ENCODE measurements around the gene NFATC1.
"Not testable (repeated sequence)": the region's sequence is repeated elsewhere in the genome, so short reads cannot be mapped to it uniquely, and the experiment has no call there.

NFATC1 gene

GRCh38 chr18:79481046-79481790 is 85.5 kb downstream of the NFATC1 start:
- DNase-seq = no peak
- Histone ChIP-seq H3K9me3 (ENCODE audit: control extremely low read depth in 1 of 5, control insufficient read depth in 4 of 5, insufficient read depth in 2 of 5, low read depth in 1 of 5, low read length in 4 of 5) (no peaks in the 10 kb centered on the region), H3K36me3 (ENCODE audit: control insufficient read depth in 4 of 4, insufficient read depth in 4 of 4, low read length in 3 of 4) (peaks cover 0 to 34% (median 17%) of the 10 kb centered on the region in 4 experiments), H3K27ac (ENCODE audit: insufficient read depth in 1 of 2, low read depth in 1 of 2, low read length in 2 of 2, poor library complexity in 1 of 2, severe bottlenecking in 2 of 2) (no peak overlapping the region), H3K4me3 (ENCODE audit: control insufficient read depth in 1 of 7, extremely low read depth in 1 of 7, insufficient read depth in 4 of 7, low read depth in 2 of 7, low read length in 6 of 7) (no peak overlapping the region), H3K27me3 (replicated peaks in 2 of 5; ENCODE audit: control insufficient read depth in 4 of 5, insufficient read depth in 5 of 5, low read length in 4 of 5) (no peaks in the 10 kb centered on the region), H3K4me1 (ENCODE audit: control extremely low read depth in 1 of 4, control insufficient read depth in 4 of 4, insufficient read depth in 4 of 4, low read length in 3 of 4) (peaks cover 0 to 2% (median 0%) of the 10 kb centered on the region in 4 experiments)
- WGBS (ENCODE audit: insufficient coverage) = 93% methylated on average over 26 of the region's 26 CpGs
- CTCF ChIA-PET = interaction anchor here (1.1 kb wide), 1 partner anchor 48 kb away, joined by 3 read pairs; no protein-coding TSS in a partner anchor
- POLR2A ChIA-PET = no interaction called here

DNA sequence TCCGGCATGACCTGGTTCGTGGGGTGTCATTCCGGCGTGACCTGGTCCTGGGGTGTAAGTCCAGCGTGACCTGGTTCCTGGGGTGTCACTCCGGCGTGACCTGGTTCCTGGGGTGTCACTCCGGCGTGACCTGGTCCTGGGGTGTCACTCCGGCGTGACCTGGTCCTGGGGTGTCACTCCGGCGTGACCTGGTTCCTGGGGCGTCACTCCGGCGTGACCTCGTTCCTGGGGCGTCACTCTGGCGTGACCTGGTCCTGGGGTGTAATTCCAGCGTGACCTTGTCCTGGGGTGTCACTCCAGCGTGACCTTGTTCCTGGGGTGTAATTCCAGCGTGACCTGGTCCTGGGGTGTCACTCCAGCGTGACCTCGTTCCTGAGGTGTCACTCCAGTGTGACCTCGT is 87.7 kb downstream of the NFATC1 start:
- H3K27me3 ChIP-seq (replicated peaks in 2 of 5; ENCODE audit: control insufficient read depth in 4 of 5, insufficient read depth in 5 of 5, low read length in 4 of 5); H3K27ac ChIP-seq (ENCODE audit: insufficient read depth in 1 of 2, low read depth in 1 of 2, low read length in 2 of 2, poor library complexity in 1 of 2, severe bottlenecking in 2 of 2); H3K4me3 ChIP-seq (ENCODE audit: control insufficient read depth in 1 of 7, extremely low read depth in 1 of 7, insufficient read depth in 4 of 7, low read depth in 2 of 7, low read length in 6 of 7); DNase-seq; H3K9me3 ChIP-seq (ENCODE audit: control extremely low read depth in 1 of 5, control insufficient read depth in 4 of 5, insufficient read depth in 2 of 5, low read depth in 1 of 5, low read length in 4 of 5); POLR2A ChIA-PET; H3K4me1 ChIP-seq (ENCODE audit: control extremely low read depth in 1 of 4, control insufficient read depth in 4 of 4, insufficient read depth in 4 of 4, low read length in 3 of 4); CTCF ChIA-PET: not testable (repeated sequence)
- WGBS (ENCODE audit: insufficient coverage) = 92% methylated on average over 25 of the region's 25 CpGs
- peaks cover 0 to 45% (median 22%) of the 10 kb centered on the region in 4 experiments for H3K36me3 ChIP-seq (ENCODE audit: control insufficient read depth in 4 of 4, insufficient read depth in 4 of 4, low read length in 3 of 4)

GRCh38 chr18:79483971-79484491 is 88.3 kb downstream of the NFATC1 start:
- Histone ChIP-seq H3K9me3 (ENCODE audit: control extremely low read depth in 1 of 5, control insufficient read depth in 4 of 5, insufficient read depth in 2 of 5, low read depth in 1 of 5, low read length in 4 of 5) (no peaks in the 10 kb centered on the region), H3K36me3 (ENCODE audit: control insufficient read depth in 4 of 4, insufficient read depth in 4 of 4, low read length in 3 of 4) (peaks cover 0 to 45% (median 24%) of the 10 kb centered on the region in 4 experiments), H3K4me3 (ENCODE audit: control insufficient read depth in 1 of 7, extremely low read depth in 1 of 7, insufficient read depth in 4 of 7, low read depth in 2 of 7, low read length in 6 of 7) (no peak overlapping the region), H3K4me1 (ENCODE audit: control extremely low read depth in 1 of 4, control insufficient read depth in 4 of 4, insufficient read depth in 4 of 4, low read length in 3 of 4) (peaks cover 0 to 2% (median 0%) of the 10 kb centered on the region in 4 experiments), H3K27ac (ENCODE audit: insufficient read depth in 1 of 2, low read depth in 1 of 2, low read length in 2 of 2, poor library complexity in 1 of 2, severe bottlenecking in 2 of 2) (no peak overlapping the region), H3K27me3 (replicated peaks in 2 of 5; ENCODE audit: control insufficient read depth in 4 of 5, insufficient read depth in 5 of 5, low read length in 4 of 5) (no peaks in the 10 kb centered on the region)
- POLR2A ChIA-PET = interaction anchor here (0.6 kb wide), 1 partner anchor 134 kb away, joined by 4 read pairs; no protein-coding TSS in a partner anchor
- no peak for DNase-seq
- 95% methylated on average over 11 of the region's 15 CpGs for WGBS (ENCODE audit: insufficient coverage)
- CTCF ChIA-PET = no interaction called here

DNA sequence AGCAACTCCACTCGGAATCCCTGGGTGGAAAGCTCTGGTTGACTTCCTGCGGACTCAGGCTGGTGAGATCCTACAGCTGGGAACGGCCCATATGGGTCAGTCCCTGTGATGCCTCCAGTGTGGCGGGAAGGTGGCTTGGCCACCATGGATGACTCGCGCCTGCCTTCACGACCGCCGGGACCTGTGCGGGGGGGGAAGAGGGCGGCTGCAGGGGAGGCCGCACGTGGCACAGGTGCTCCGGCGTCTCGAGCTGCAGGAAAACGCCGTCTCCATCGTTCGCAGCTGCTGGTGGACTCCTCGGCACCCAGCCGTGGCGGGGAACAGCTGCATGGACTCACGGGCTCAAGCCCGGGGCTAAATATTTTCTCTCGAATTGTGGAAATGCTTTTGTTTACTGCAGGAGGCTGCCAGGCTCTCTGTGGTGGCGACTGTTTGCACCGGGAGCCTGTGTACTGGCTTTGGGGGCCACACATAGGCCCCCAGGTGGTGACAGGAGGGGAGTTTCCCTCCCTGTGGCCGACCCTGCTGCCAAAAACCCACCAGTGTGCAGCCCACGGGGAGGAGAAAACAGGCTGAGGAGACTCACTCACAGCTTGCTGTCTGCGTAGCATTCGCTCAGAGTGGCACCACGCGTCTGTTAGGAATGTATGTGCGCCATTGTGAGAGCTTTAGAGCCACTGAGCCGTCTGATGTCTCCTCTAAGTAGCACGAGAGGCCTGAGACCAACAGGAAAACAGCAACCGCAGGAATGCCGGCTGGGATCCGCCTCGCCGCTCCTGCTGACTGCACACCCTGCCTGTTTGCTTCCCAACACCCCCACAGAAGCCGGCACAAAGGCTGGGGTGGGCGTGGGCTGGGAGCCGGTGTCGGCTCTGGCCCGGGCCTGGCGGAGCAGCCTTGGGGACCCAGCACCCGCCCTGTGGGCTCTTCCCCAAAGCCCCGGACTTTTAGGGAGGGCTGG is 89.2 kb downstream of the NFATC1 start:
- Histone ChIP-seq H3K4me3 (ENCODE audit: control insufficient read depth in 1 of 7, extremely low read depth in 1 of 7, insufficient read depth in 4 of 7, low read depth in 2 of 7, low read length in 6 of 7) (no peak overlapping the region), H3K36me3 (ENCODE audit: control insufficient read depth in 4 of 4, insufficient read depth in 4 of 4, low read length in 3 of 4) (peaks cover 0 to 46% (median 23%) of the 10 kb centered on the region in 4 experiments), H3K4me1 (ENCODE audit: control extremely low read depth in 1 of 4, control insufficient read depth in 4 of 4, insufficient read depth in 4 of 4, low read length in 3 of 4) (peaks cover 0 to 3% (median under 1%) of the 10 kb centered on the region in 4 experiments), H3K9me3 (ENCODE audit: control extremely low read depth in 1 of 5, control insufficient read depth in 4 of 5, insufficient read depth in 2 of 5, low read depth in 1 of 5, low read length in 4 of 5) (no peaks in the 10 kb centered on the region), H3K27me3 (replicated peaks in 2 of 5; ENCODE audit: control insufficient read depth in 4 of 5, insufficient read depth in 5 of 5, low read length in 4 of 5) (no peaks in the 10 kb centered on the region), H3K27ac (ENCODE audit: insufficient read depth in 1 of 2, low read depth in 1 of 2, low read length in 2 of 2, poor library complexity in 1 of 2, severe bottlenecking in 2 of 2) (no peak overlapping the region)
- CTCF ChIA-PET = interaction anchor here (0.9 kb wide), 1 partner anchor 21 kb away, joined by 5 read pairs; no protein-coding TSS in a partner anchor
- no peak for DNase-seq
- 87% methylated on average over 40 of the region's 50 CpGs for WGBS (ENCODE audit: insufficient coverage)
- POLR2A ChIA-PET = interaction anchor here (0.6 kb wide), 2 partner anchors 17 to 133 kb away, joined by 3 to 4 read pairs; no protein-coding TSS in a partner anchor

GRCh38 chr18:79485788-79486355 is 90.1 kb downstream of the NFATC1 start:
- H3K9me3 ChIP-seq (ENCODE audit: control extremely low read depth in 1 of 5, control insufficient read depth in 4 of 5, insufficient read depth in 2 of 5, low read depth in 1 of 5, low read length in 4 of 5) = no peaks in the 10 kb centered on the region
- no peak overlapping the region for H3K27ac ChIP-seq (ENCODE audit: insufficient read depth in 1 of 2, low read depth in 1 of 2, low read length in 2 of 2, poor library complexity in 1 of 2, severe bottlenecking in 2 of 2)
- POLR2A ChIA-PET = interaction anchor here (0.6 kb wide), 1 partner anchor 18 kb away, joined by 3 read pairs; no protein-coding TSS in a partner anchor
- no peak overlapping the region for H3K4me3 ChIP-seq (ENCODE audit: control insufficient read depth in 1 of 7, extremely low read depth in 1 of 7, insufficient read depth in 4 of 7, low read depth in 2 of 7, low read length in 6 of 7)
- CTCF ChIA-PET = no interaction called here
- H3K36me3 ChIP-seq (ENCODE audit: control insufficient read depth in 4 of 4, insufficient read depth in 4 of 4, low read length in 3 of 4) = peaks cover 0 to 52% (median 23%) of the 10 kb centered on the region in 4 experiments
- DNase-seq = no peak
- WGBS (ENCODE audit: insufficient coverage) = 95% methylated on average over 14 of the region's 16 CpGs
- H3K27me3 ChIP-seq (replicated peaks in 2 of 5; ENCODE audit: control insufficient read depth in 4 of 5, insufficient read depth in 5 of 5, low read length in 4 of 5) = no peaks in the 10 kb centered on the region
- peaks cover 0 to 6% (median under 1%) of the 10 kb centered on the region in 4 experiments for H3K4me1 ChIP-seq (ENCODE audit: control extremely low read depth in 1 of 4, control insufficient read depth in 4 of 4, insufficient read depth in 4 of 4, low read length in 3 of 4)

DNA sequence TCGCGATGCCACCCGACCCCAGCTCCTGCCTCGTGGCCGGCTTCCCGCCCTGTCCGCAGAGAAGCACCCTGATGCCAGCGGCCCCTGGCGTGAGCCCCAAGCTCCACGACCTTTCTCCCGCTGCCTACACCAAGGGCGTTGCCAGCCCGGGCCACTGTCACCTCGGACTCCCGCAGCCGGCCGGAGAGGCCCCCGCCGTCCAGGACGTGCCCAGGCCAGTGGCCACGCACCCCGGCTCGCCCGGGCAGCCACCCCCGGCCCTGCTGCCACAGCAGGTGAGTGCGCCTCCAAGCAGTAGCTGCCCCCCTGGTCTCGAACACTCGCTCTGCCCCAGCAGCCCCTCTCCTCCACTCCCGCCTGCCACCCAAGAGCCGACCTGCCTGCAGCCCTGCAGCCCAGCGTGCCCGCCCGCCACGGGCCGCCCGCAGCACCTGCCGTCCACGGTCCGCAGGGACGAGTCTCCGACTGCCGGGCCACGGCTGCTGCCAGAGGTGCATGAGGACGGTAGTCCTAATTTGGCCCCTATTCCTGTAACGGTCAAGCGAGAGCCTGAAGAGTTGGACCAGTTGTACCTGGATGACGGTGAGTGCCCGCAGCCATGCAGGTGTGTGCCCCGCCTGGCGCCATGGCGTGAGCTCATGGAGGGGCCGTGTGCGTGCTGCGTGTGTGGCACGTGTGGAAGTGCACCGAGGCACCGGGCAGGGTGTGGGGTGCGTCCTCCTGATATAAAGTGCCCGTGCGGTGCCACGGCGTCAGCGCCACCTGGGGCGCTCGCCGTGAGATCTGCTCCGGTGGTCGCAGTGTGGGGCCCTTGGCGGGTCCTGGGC is 90.8 kb downstream of the NFATC1 start:
- Histone ChIP-seq H3K27me3 (replicated peaks in 2 of 5; ENCODE audit: control insufficient read depth in 4 of 5, insufficient read depth in 5 of 5, low read length in 4 of 5) (no peaks in the 10 kb centered on the region), H3K4me1 (ENCODE audit: control extremely low read depth in 1 of 4, control insufficient read depth in 4 of 4, insufficient read depth in 4 of 4, low read length in 3 of 4) (peaks cover 0 to 6% (median under 1%) of the 10 kb centered on the region in 4 experiments), H3K36me3 (ENCODE audit: control insufficient read depth in 4 of 4, insufficient read depth in 4 of 4, low read length in 3 of 4) (peaks cover 0 to 52% (median 24%) of the 10 kb centered on the region in 4 experiments), H3K9me3 (ENCODE audit: control extremely low read depth in 1 of 5, control insufficient read depth in 4 of 5, insufficient read depth in 2 of 5, low read depth in 1 of 5, low read length in 4 of 5) (no peaks in the 10 kb centered on the region), H3K4me3 (ENCODE audit: control insufficient read depth in 1 of 7, extremely low read depth in 1 of 7, insufficient read depth in 4 of 7, low read depth in 2 of 7, low read length in 6 of 7) (no peak overlapping the region), H3K27ac (ENCODE audit: insufficient read depth in 1 of 2, low read depth in 1 of 2, low read length in 2 of 2, poor library complexity in 1 of 2, severe bottlenecking in 2 of 2) (no peak overlapping the region)
- 95% methylated on average over 69 of the region's 69 CpGs for WGBS (ENCODE audit: insufficient coverage)
- ChIA-PET POLR2A (no interaction called here), CTCF (no interaction called here)
- no peak for DNase-seq
